ENCODE data around the gene KIAA1958.
"Not testable (repeated sequence)": the region's sequence is repeated elsewhere in the genome, so short reads cannot be mapped to it uniquely, and the experiment has no call there.

The KIAA1958 gene

DNA sequence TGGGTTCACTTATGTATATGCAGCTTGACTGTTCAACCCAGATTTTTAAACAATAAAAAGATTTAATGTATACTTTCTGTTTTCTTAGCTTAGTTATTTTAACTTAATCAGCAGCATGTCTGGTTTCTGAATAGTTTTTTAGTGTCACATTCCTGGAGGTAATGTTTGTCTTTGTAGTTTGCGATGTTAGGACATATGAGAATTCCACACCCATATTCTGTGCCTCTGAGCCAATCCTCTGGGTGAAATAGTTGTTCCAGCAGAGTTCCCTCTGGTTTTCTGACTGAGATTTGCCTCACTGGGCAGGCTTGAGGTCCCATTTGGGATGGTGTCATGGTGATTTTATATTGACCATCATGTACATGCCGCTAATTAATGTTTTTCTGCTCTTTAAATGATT, 182.7 kb downstream of the KIAA1958 start:
- no peak for DNase-seq

DNA sequence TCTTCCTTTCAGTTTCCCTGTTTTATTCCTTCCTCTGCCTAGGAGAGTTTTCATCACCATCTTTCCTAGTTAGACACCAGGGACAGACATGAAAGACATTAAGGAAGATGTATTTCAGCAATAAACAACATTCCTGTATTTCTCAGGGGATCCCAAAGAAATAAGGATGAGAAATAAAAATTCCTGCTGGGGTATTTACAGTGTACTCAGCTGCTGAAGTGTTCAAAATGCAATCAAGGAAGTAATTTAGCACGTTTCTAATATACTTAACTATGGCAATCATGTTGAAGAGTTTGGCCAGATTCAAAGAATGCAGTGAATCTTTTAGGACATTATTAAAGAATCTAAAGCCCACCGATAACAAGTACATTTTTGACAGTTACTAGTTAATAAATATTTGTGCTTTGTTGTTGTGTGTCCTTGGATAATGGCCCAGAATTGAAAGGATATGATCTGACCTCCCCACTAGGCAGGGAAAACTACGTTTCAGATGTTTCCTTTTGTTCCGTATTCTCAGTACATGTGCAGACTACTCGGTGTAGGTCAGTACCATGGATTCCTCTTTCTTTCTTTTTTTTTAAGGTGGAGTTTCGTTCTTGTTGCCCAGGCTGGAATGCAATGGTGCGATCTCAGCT, 184.5 kb downstream of the KIAA1958 start:
- DNase-seq: no peak

DNA sequence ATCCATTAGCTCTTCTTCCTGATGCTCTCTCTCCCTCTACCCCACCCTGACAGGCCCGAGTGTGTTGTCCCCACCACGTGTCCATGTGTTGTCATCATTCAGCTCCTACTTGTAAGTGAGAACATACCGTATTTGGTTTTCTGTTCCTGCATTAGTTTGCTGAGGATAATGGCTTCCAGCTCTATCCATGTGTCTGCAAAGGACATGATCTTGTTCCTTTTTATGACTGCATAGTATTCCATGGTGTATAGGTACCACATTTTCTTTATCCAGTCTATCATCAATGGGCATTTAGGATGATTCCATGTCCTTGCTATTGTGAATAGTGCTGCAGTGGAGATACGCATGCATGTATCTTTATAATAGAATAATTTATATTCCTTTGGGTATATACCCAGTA, 186.6 kb downstream of the KIAA1958 start:
- DNase-seq: not testable (repeated sequence)

DNA sequence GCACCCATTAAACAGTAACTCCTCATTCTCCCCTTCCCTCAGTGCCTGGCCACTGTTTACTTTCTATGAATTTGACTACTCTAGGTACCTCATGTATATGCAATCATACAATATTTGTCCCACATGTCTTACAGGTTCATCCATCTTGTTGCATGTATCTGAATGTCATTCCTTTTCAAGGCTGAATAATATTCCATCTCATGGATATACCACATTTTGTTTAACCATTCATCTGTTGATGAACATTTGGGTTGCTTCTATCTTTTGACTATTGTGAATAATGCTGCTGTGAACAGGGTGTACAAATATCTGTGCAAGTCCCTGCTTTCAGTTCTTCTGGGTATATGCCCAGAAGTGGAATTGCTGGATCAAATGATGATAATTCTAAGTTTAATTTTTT, 190.4 kb downstream of the KIAA1958 start:
- no peak for DNase-seq

DNA sequence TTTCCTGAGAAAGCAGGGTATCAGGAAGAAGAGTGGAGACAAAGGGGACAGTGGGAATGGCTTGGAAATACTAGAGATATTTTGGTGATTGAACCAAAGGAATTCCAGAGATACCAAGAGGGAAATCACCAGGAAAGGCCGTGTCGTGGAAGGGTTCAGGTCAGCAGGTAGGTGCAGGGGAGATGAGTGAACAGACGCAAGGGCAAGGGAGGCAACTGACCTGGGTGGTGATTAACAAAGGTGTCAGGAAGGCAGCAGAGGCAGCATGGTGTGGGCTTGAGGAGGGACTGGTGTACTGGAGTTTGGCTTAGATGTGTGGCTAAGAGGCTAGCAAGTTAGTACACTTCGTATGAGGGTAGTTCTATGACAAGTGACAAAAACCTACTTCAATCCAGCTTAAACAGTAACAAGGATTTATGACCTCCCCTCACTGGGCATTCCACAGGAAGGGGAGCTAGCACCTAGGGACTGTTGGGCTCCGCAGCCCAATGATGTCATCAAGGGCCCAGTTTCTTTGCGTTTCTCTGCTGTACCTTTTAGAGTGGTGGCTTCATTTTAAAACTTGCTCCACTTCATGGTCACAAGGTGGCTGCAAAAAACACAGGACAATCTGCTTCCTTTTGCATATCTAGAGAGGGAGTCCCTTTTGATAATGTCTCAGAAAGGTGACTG, 194.2 kb downstream of the KIAA1958 start:
- DNase-seq: no peak

DNA sequence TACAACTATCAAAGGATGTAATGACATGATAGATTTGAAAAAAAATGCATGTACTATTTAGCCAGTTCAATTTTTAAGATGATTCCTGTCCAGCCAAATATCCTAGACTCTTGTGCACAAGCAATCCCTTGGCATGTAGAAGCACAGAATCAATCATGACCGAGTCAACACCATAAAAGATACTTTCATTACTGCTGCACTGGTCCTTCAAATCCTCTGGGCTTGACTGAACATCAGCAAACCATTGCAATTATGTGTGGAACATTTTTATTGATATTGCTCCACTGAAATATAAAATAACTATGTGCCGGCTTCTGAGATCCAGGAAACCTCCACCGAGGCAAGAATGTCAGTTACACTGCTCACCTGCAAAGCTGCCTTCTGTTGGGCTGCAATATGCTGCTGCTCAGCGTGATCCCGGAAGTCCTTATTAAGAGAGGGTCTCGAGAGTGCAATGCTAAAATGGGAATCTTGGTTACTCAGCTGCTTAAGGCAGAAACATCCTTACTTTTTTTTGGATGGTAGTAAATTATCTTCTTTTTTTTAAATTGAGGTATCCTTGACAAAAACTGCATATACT, 202.6 kb downstream of the KIAA1958 start:
- no peak for DNase-seq

DNA sequence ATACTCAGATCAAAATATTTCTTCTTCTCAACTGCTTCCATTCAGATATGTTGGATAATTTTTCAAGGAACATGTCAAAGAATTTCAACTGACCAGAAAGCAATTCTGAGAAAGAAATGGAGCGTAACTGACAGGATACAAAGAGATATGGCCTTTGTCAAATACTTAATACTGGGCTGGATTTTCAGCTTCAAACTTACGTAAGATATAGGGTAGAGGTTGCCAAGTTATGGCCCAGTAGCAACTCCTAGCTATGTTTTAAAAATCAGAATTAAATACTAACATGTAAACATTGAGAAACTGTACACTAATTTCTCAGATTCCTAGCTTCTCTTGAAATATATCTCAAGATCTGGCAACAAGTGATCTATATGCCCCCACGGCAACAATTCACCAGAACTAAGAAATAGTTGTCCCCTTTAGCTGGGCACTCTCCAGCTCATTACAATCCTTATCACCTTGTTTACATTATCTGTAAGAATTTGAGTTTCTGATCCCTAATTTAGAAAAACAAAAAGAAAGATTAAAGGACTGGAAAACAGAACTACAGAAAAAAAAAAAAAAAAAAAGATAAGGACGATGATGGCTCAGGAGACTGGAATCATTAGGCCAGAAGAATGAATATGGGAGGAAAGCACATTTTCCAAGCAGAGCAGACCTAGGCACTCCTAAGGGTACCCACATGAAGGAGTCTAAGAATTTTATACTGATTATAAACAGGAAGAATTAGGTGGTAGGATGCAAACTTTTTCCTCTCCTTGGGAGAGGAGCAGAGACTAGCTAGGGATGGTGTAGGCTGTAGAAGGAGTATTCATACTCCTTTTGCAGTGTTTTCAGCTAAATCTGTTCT, 208.3 kb downstream of the KIAA1958 start:
- DNase-seq: no peak

DNA sequence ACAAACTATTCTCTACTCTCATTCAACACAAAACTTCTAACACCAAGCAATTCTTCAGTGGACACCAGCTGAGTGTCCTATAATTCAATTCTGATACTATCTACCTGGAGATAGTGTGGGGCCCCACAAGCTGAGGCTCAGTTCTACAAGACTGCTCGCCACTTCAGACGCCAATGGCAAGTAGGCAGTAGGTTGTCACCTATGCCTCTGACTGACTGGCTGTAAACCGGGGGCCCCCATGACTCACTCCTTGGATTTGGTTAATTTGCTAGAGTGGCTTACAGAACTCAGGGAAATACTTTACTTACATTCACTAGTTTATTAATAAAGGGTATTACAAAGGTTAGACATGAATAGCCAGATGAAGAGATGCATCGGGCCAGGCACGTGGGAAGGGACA, 209.8 kb downstream of the KIAA1958 start:
- no peak for DNase-seq

DNA sequence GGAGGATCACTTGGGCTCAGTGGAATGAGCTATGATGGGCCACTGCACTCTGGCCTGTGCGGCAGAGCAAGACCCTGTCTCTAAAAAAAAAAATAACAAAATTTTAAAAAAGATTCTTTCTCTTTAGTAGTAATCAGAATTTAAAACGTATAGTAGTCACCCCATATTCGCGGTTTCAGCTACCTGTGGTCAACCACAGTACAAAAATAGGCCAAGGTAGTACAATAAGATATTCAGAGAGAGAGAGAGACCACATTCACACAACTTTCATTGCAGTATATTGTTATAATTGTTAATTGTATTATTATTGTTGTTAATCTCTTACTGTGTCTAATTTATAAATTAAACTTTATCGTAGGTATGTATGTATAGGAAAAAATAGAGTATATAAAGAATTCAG, 212.6 kb downstream of the KIAA1958 start:
- no peak for DNase-seq

DNA sequence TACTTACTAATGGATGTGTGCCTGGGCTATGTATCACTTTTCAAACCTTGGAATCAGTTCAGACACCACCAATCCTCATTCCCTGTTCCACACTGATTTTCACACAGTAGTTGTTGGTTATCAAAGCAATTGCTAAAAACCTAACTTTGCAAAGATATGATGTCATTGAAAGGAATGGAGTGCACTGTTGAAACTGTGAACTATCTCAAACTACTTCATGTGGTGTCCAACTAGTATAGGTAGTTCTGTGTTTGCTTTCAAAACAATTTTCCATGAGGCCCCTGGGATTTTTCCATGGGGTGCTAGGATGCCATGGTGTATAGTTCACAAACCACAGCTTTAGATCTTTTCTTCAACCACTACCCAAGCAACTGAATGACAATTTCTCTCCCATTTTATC, 213.5 kb downstream of the KIAA1958 start:
- DNase-seq: no peak

DNA sequence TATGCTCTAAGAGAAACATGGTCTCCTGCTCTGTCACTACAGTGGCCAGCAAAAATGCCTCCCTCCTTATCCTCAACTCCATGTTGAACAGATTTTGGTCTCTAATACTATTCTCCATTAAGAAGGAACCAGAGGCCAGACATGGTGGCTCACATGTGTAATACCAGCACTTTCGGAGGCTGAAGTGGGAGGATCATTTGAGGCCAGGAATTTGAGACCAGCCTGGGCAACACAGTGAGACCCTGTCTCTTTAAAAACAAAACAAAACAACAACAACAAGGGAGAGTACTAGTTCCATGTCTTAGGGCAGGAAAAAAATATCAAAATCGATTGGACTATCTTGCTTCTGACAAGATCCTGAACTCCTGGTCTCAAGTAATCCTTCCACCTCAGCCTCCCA, 216.7 kb downstream of the KIAA1958 start:
- no peak for DNase-seq

DNA sequence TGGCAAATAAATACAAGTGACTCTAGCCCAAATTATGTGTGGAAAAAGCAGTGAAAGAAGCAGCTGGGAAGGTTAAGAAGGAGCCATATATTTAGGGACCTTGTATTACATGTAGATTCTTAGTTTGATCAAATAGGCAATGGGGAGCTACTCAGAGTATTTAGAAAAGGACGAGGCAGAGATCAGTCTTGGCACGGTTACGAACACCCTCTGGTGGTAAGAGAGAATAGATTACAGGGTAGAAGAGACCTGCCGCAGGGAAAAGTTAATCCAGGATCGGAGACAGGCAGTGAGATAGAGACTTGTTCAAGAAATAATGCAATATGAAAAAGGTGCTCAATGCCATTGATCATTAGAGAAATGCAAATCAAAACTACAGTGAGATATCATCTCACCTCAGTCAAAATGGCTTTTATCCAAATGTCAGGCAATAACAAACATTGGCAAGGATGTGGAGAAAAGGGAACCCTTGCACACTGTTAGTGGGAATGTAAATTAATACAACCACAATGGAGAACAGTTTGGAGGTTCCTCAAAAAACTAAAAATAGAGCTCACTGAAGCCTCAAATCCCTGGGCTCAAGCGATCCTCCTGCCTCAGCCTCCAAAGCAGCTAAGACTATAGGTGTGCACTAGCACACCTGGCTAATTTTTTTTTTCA, 219.3 kb downstream of the KIAA1958 start:
- DNase-seq: peak; percentile 71

DNA sequence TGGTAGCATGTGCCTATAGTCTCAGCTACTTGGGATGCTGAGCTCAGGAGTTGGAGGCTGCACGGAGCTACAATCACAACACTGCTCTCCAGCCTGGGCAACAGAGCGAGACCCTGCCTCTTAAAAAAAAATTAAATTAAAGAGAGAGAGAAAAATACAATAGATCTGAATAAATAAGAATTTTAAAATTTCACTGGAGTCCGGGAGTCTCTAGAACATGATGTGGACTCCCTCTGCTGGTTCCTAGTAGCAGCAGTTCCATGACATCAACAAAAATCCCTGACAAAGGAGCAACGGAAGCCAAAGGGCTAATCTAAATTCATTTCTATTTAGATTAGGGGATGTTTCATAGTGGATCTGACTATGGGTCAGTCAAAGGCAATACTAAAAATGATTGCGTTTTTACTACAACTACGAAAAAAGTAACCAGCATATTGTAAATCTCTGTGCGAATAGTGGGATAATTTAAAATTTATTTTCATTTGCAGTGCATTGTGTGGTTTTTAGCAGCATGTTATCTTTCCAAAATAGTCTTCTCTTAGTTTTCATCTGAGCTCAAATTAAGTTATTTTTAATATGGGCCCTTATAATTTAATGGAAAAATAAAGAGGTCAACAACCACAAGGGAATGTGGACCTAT, 224.5 kb downstream of the KIAA1958 start:
- peak; percentile 34 for DNase-seq

DNA sequence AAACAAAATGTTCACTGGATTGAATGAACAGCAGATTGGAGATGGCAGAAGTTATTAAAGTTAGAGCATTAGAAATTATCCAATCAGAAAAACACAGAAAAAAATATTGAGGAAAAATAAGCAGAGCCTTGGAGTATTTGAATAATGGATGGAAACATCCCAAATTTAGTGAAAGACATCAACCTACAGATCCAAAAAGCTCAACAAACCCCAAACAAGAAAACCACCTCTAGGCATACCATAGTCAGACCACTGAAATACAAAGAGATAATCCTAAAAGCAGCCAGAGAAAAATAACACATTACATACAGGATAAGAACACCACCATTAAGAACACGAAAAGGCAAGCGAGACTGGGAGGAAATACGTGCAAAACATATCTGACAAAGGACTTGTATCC, 226.1 kb downstream of the KIAA1958 start:
- DNase-seq: no peak

DNA sequence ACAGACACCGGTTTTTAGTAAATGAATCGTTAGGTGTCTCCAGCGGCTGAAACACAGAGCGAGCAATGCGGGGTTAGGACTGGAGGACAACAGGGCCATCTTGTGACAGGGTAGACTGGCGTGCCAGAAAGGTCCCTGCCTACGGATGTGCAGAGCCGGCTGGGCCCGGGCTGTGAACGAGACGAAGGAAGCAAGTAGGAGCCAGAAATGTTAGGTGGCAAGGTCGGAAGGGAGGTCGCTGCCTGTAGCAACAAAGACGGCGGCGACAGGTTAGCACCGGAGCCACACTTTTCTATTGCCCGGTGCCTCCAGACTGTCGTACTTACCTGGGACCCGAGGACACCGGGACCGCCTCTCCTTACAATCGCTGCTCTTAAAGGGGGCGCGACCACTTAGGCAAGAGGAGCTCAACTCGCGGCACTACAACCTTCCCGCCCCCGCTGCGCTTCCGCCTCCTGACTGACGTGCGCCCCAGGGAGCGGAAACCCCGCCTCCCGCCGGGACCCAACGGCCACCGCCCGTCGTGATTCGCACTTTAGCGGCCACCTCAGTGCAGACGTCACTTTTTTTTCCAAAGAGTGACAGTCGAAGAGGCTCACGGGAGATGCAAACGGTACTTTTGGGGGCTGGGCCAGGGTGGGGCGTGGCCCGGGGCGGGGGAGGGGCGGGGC, 231.2 kb downstream of the KIAA1958 start, which contains the start of gene INIP:
TSS of gene INIP (minus strand) at position 457 of the 671 bp plus-strand sequence. CDS start 1,632 bp downstream, outside the sequence.
- DNase-seq: peak; percentile 98

Measured in NCI-H82 (cell line).